H9 (cell line): ENCODE results near the gene TMEM125. TPM values are rescaled to one million over a fixed set of nuclear protein-coding genes. Genes with fewer than 3 reads are reported as not detected.

Experiments used
- DNase-seq: peaks from one replicate; pipeline ENCODE4 v3.0.0-alpha.2; 2017
- H2AFZ ChIP-seq: one replicate; pipeline ENCODE4 v1.6.1; 2013; ENCODE audit warnings: mild to moderate bottlenecking, low read length, control low read depth, moderate library complexity
- H2AK5ac ChIP-seq: 2 replicates; pipeline ENCODE4 v1.6.1; 2013; ENCODE audit warnings: low read length, control low read depth, mixed read lengths; ENCODE audit not compliant: insufficient read length
- H2BK120ac ChIP-seq: one replicate; pipeline ENCODE4 v1.6.1; 2013; ENCODE audit warnings: low read depth, mild to moderate bottlenecking, low read length, control low read depth, inconsistent platforms; ENCODE audit not compliant: poor library complexity, severe bottlenecking
- H2BK12ac ChIP-seq: 2 replicates; pipeline ENCODE4 v1.6.1; 2013; ENCODE audit warnings: low read length, control low read depth, mixed read lengths, low read depth; ENCODE audit not compliant: insufficient read length
- H2BK15ac ChIP-seq: 2 replicates; pipeline ENCODE4 v1.6.1; 2013; ENCODE audit warnings: low read depth, low read length, control low read depth
- H2BK20ac ChIP-seq: one replicate; pipeline ENCODE4 v1.6.1; 2013; ENCODE audit warnings: low read depth, mild to moderate bottlenecking, low read length, control low read depth, inconsistent platforms; ENCODE audit not compliant: poor library complexity, severe bottlenecking
- H2BK5ac ChIP-seq: 2 replicates; pipeline ENCODE4 v1.6.1; 2013; ENCODE audit warnings: low read length, control low read depth, mixed read lengths; ENCODE audit not compliant: insufficient read length
- H3K14ac ChIP-seq: 2 replicates; pipeline ENCODE4 v1.6.1; 2013; ENCODE audit warnings: low read length, control low read depth; ENCODE audit not compliant: insufficient read depth
- H3K18ac ChIP-seq: 2 replicates; pipeline ENCODE4 v1.6.1; 2013; ENCODE audit warnings: low read depth, mild to moderate bottlenecking, mixed read lengths, low read length, control low read depth; ENCODE audit not compliant: insufficient read length
- H3K23ac ChIP-seq: 2 replicates; pipeline ENCODE4 v1.6.1; 2013; ENCODE audit warnings: low read length, control low read depth, mixed read lengths, low read depth; ENCODE audit not compliant: insufficient read length
- H3K23me2 ChIP-seq: 2 replicates; pipeline ENCODE4 v1.6.1; 2013; ENCODE audit warnings: low read depth, mild to moderate bottlenecking, mixed read lengths, low read length, control low read depth; ENCODE audit not compliant: insufficient read length, poor library complexity, severe bottlenecking
- H3K27ac ChIP-seq: 2 replicates; pipeline ENCODE4 v1.5.1; 2013; ENCODE audit warnings: low read length, control low read depth, mixed read lengths, low read depth; ENCODE audit not compliant: insufficient read length
- H3K27me3 ChIP-seq: 2 replicates; pipeline ENCODE4 v1.6.1; 2013; ENCODE audit warnings: low read length, control low read depth, inconsistent platforms; ENCODE audit not compliant: insufficient read depth
- H3K4ac ChIP-seq: 2 replicates; pipeline ENCODE4 v1.6.1; 2013; ENCODE audit warnings: low read depth, mild to moderate bottlenecking, control low read depth, inconsistent platforms, low read length, moderate library complexity
- H3K4me1 ChIP-seq: 2 replicates; pipeline ENCODE4 v1.6.1; 2013; ENCODE audit warnings: low read length, control low read depth, inconsistent platforms; ENCODE audit not compliant: insufficient read depth
- H3K4me2 ChIP-seq: 2 replicates; pipeline ENCODE4 v1.6.1; 2013; ENCODE audit warnings: low read length, control low read depth, mixed read lengths; ENCODE audit not compliant: insufficient read length, insufficient read depth
- H3K56ac ChIP-seq: 2 replicates; pipeline ENCODE4 v1.6.1; 2013; ENCODE audit warnings: low read depth, mild to moderate bottlenecking, mixed read lengths, low read length, control low read depth; ENCODE audit not compliant: insufficient read length
- H3K79me1 ChIP-seq: 2 replicates; pipeline ENCODE4 v1.6.1; 2013; ENCODE audit warnings: low read depth, mild to moderate bottlenecking, moderate library complexity, low read length, control low read depth, inconsistent platforms; ENCODE audit not compliant: insufficient read depth, poor library complexity, severe bottlenecking
- H3K79me2 ChIP-seq: 2 replicates; pipeline ENCODE4 v1.6.1; 2013; ENCODE audit warnings: low read length, control low read depth, inconsistent platforms; ENCODE audit not compliant: insufficient read depth
- H3K9ac ChIP-seq: 2 replicates; pipeline ENCODE4 v1.6.1; 2013; ENCODE audit warnings: low read length, control low read depth, mixed read lengths; ENCODE audit not compliant: insufficient read length; ENCODE audit errors: extremely low read depth
- H3K9me3 ChIP-seq: one replicate; pipeline ENCODE4 v1.6.1; 2013; ENCODE audit warnings: low read depth, low read length, inconsistent platforms; ENCODE audit not compliant: control insufficient read depth
- H3T11ph ChIP-seq: one replicate; pipeline ENCODE4 v1.6.1; 2013; ENCODE audit warnings: mild to moderate bottlenecking, low read length, control low read depth, inconsistent platforms
- H4K20me1 ChIP-seq: one replicate; pipeline ENCODE4 v1.6.1; 2013; ENCODE audit not compliant: control insufficient read depth, insufficient read length, insufficient read depth
- H4K5ac ChIP-seq: 2 replicates; pipeline ENCODE4 v1.6.1; 2013; ENCODE audit warnings: low read depth, mild to moderate bottlenecking, mixed read lengths, low read length, control low read depth; ENCODE audit not compliant: insufficient read length
- H4K8ac ChIP-seq: replicated peaks from 2 replicates; pipeline ENCODE4 v1.6.1; 2013; ENCODE audit warnings: low read length, control low read depth, mixed read lengths, low read depth; ENCODE audit not compliant: insufficient read length
- H4K91ac ChIP-seq: 2 replicates; pipeline ENCODE4 v1.6.1; 2013; ENCODE audit warnings: low read depth, mild to moderate bottlenecking, moderate library complexity, mixed read lengths, low read length, control low read depth; ENCODE audit not compliant: insufficient read length
- H3K27ac Mint-ChIP-seq, 3 experiments: 2 replicates in 2 of 3; 3 replicates in 1 of 3; pipeline ENCODE4 v1.8.0; 2020 to 2021; ENCODE audit warnings: mixed read lengths in 3 of 3, mild to moderate bottlenecking in 1 of 3, moderate library complexity in 1 of 3
- H3K27me3 Mint-ChIP-seq: 2 replicates; pipeline ENCODE4 v1.8.0; 2021; ENCODE audit warnings: low read depth, mild to moderate bottlenecking, moderate library complexity, mixed read lengths
- H3K36me3 Mint-ChIP-seq, 3 experiments: 2 replicates in 2 of 3; 3 replicates in 1 of 3; pipeline ENCODE4 v1.8.0; 2020 to 2021; ENCODE audit warnings: low read depth in 3 of 3, mixed read lengths in 3 of 3; ENCODE audit not compliant: insufficient read depth in 1 of 3
- H3K4me1 Mint-ChIP-seq, 2 experiments: 2 replicates each; pipeline ENCODE4 v1.8.0; 2020; ENCODE audit warnings: mixed read lengths in 2 of 2
- H3K4me3 Mint-ChIP-seq, 2 experiments: 2 replicates in 1 of 2; 3 replicates in 1 of 2; pipeline ENCODE4 v1.8.0; 2020 to 2021; ENCODE audit warnings: mild to moderate bottlenecking in 2 of 2, mixed read lengths in 2 of 2, moderate library complexity in 1 of 2
- H3K9me3 Mint-ChIP-seq, 2 experiments: 2 replicates in 1 of 2; 3 replicates in 1 of 2; pipeline ENCODE4 v1.8.0; 2020; ENCODE audit warnings: mild to moderate bottlenecking in 2 of 2, mixed read lengths in 2 of 2, moderate library complexity in 1 of 2
- CTCF ChIP-seq: fragments of 200-600 bp; sonication (generic); conservative IDR thresholded peaks from 3 replicates; pipeline ENCODE4 v1.8.0; 2021; ENCODE audit warnings: antibody characterized with exemption, mild to moderate bottlenecking
- WGBS: extraction: QIAGEN DNeasy Blood & Tissue Kit; methylation state at CpG from one replicate; pipeline ENCODE4 v1.1.7; 2013; ENCODE audit warnings: missing lambda C conversion rate, low lambda C conversion rate, mixed read lengths; ENCODE audit not compliant: insufficient read length; ENCODE audit errors: extremely low coverage; 5-methylcytosine and 5-hydroxymethylcytosine counted together
- total RNA-seq: library from RNA; stranded (reverse); gene quantifications from 2 replicates; pipeline ENCODE4 v1.2.1, GENCODE V29; 2021

The TMEM125 gene
- total RNA-seq, 1 experiment from 2014 or later: 19.6 TPM

- Histone ChIP-seq H3K27ac (no peak overlapping the region), H3K4me1 (peaks cover 9% of the 10 kb centered on the region), H3K79me2 (no peaks in the 10 kb centered on the region), H2BK5ac (no peak overlapping the region), H3K27me3 (no peaks in the 10 kb centered on the region), H2BK15ac (no peak overlapping the region), H3T11ph (no peak overlapping the region), H2BK20ac (no peak overlapping the region), H2BK12ac (no peak overlapping the region), H4K91ac (no peak overlapping the region), H4K5ac (no peak overlapping the region), H3K9me3 (no peaks in the 10 kb centered on the region), H3K23me2 (no peaks in the 10 kb centered on the region), H3K18ac (no peak overlapping the region), H2AK5ac (no peak overlapping the region), H3K4me2 (no peak overlapping the region), H3K23ac (no peak overlapping the region), H4K20me1 (no peaks in the 10 kb centered on the region), H3K56ac (no peak overlapping the region), H2AFZ (no peak overlapping the region), H3K4ac (no peak overlapping the region), H3K14ac (no peak overlapping the region), H3K79me1 (no peaks in the 10 kb centered on the region), H3K9ac (no peak overlapping the region), H2BK120ac (no peak overlapping the region), H4K8ac (no peak overlapping the region)
- H3K27ac Mint-ChIP-seq: peak overlapping the region in 1 of 3 experiments; percentile 11; a peak in 1 of 7 replicates
- H3K36me3 Mint-ChIP-seq: no peaks in the 10 kb centered on the region
- no peak overlapping the region for H3K4me3 Mint-ChIP-seq
- DNase-seq: no peak
- no CpG with 5 or more reads among the region's 8 CpGs for WGBS
- no peak for TF ChIP-seq CTCF
- no peaks in the 10 kb centered on the region; the same call in 1 of the 2 replicates for H3K27me3 Mint-ChIP-seq
- no peaks in the 10 kb centered on the region for H3K9me3 Mint-ChIP-seq
- H3K4me1 Mint-ChIP-seq: peaks cover 34 to 42% of the 10 kb centered on the region in 2 experiments
Measured at GRCh38 chr1:43294761-43295160, 25.0 kb downstream of the TMEM125 start.
